HG02763 (cell line): ENCODE measurements around the gene HHIP.
A peak's percentile ranks its signal among the peaks of the same experiment; 100 is the strongest.

ENCODE experiments used
- ATAC-seq: cut with Tn5 transposase; IDR thresholded peaks from one replicate; pipeline ENCODE4 v1.9.1; 2021; ENCODE audit warnings: mild to moderate bottlenecking, moderate library complexity; ENCODE audit not compliant: unreplicated experiment

HHIP gene

GRCh38 chr4:144645631-144646522 lies at the start of gene HHIP:
TSS of gene HHIP (plus strand) at chr4:144646156. CDS start at chr4:144646676, 520 bp downstream.
- no peak for ATAC-seq

GRCh38 chr4:144597171-144597570 lies 48.8 kb upstream of the HHIP start:
- no peak for ATAC-seq

DNA sequence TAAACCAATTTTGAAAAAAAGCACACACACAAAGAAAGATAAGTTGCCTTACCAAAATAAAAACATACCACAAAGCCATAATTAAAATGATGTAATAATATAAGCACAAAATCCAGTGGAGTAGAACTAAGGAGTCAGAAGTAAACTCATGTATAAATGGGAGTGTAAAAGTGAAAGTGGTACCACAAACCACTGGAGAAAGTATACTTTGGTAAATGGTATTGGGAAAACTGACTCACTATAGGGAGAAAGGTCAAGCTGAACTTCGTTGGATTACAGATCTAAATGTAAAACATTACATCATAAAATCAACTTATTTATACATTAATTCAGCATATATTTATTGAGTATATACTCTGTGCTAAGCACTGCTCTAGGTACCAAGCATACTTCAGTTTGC lies 46.3 kb upstream of the HHIP start:
- no peak for ATAC-seq

DNA sequence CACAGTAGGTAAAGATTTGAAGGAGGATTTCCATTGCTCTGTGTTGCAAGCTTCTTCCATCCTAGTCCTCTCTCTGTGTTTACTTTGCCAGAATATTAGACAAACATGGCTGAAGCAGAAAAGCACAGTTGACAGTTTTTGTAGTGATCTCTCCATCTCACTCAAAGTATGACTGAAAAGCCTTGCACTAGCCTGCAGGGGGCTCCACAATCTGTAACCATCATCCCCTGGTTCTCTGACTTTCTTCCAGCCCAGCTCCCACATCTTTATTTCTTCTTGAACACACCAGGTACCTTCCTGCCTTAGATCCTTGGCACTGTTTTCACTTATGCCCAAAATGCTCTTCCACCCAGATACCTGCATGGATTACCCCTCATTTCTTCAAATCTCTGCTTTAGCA lies 34.1 kb upstream of the HHIP start:
- ATAC-seq: no peak

- no peak for ATAC-seq
Observed at GRCh38 chr4:144614850-144615585, 30.9 kb upstream of the HHIP start.

GRCh38 chr4:144621681-144622080 lies 24.3 kb upstream of the HHIP start:
- no peak for ATAC-seq

DNA sequence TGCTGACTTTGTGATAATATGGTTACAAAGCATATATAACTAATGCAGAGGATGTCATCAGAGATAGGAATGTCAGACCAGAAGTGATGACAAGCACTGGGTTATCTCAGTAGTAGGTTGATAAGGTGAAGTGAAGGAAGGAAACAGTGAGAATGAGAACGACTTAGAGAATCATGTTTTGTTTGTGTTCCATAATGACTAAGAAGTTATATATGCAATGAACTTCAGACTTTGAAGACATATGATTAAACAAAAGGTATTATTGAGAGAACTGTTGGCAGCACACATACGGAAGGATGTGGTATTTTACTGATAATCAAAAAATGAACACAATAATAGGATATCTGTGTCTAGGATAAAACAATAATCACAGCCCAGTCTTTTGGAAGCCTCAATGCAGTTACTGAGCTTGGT lies 18.3 kb upstream of the HHIP start:
- no peak for ATAC-seq

DNA sequence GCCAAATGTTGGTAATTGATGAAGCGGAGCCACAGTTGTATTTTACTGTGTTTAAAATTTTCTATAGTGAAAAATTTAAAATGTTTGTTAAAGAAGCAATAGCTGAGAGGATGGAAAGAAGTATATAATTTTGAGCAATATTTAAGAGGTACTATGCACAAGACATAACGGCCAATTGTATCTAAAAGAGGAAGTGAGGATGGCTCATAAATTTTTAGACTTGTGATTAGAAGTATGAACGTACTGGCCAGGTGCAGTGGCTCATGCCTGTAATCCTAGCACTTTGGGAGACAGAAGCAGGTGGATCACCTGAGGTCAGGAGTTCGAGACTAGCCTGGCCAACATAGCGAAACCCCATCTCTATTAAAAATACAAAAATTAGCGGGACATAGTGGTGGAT lies 12.7 kb upstream of the HHIP start:
- no peak for ATAC-seq

GRCh38 chr4:144634978-144635747 lies 10.8 kb upstream of the HHIP start:
- peak; percentile 100 for ATAC-seq

DNA sequence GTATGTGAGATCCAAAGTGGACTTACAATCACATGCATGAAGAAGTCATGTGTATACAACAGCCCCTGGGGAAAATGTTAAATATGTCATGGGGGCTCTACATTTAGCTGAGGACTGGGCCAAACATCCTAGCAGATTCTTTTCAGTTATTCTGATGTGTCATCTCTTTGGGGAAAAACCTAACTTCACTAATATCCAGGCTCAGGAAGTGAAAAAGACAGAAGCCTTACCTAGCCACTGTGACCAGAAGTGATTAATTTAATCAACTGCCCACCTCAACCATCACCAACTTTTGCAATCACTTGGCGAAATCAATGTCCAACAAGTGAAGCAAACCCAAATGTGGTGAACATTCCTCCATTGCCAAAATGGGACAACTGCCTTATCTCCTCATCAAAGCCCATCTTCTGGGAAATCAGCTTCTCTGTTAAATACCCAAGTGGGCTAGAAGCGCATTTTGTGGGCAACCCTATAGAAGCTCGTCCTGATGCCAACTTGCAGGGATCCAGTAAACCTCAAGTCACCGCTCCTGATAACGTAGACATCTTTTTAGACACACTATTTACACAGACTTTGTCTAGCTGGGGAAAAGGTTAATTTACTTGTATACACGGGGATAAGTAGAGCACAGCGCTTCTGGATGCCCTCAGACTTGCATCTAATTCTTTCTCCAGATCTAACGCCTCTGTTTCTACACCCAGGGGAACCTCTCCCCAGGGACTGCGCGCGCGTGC lies 1.4 kb upstream of the HHIP start:
- ATAC-seq: no peak

DNA sequence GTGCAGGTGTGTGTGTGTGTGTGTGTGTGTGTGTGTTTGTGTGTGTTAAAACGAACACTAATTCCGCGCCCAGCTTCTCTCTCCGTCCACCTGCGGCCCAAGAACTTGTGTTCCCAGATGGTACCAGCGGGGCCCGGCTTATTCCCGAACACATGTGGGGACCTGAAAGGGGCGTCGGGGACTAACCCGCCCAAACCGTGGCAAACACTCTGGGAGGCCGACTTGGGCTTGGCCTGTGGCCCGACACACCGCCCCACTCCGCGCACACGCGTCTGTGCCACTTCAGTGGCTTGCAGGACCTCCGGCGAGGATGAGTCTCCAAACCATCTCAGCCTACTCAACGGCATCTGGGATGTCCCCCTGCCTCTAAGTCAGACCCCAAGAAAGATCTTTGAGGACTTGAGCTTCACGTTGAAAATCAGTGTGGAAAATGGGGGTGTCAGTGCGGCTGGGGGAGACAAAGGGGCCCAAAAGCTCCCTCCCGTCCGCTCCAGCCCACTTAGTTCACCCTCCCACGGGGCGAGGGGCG lies 790 bp upstream of the HHIP start:
- ATAC-seq: no peak

GRCh38 chr4:144646523-144647094 lies 653 bp downstream of the HHIP start:
- ATAC-seq: no peak

DNA sequence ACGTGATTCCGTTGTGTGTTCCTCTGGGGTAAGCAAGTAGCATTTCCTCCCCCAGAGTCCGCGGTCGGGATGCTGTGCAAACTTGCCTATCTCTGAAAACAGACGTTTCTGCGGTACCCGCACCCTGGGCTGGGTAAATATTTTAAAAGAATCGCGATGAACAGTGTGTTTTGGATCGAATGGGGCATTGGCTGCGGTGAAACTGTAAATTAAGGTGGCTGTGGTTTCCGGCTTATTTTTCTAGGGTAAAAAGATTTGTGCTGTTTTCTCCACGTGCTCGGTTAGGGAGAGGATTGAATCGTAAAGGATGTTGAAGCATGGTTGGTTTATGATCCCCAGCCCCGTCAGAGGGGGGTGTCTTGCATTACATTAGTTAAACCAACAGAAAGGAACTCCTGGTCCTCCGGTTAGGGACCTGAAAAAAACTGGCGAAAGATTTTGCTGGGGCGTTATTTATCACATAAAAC lies 1.2 kb downstream of the HHIP start:
- no peak for ATAC-seq

DNA sequence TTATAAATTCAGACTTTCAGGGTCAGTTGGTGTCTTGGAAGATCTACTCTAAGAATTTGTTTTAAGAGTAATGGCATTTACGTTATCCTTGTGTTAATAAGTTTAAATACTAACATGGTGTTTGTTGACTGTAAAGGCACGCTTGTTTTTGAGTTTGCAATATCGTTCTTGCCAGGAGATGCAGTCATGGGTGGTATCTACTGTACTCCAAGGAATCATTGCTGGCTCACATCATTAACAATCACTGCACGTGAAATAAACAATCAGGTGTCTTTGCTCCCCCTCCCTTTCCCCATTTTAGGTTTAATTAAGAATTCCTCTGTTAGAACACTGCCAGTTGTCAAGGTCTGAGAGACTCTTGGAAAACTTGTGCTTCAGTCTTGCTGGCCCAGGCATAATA lies 1.6 kb downstream of the HHIP start:
- no peak for ATAC-seq

DNA sequence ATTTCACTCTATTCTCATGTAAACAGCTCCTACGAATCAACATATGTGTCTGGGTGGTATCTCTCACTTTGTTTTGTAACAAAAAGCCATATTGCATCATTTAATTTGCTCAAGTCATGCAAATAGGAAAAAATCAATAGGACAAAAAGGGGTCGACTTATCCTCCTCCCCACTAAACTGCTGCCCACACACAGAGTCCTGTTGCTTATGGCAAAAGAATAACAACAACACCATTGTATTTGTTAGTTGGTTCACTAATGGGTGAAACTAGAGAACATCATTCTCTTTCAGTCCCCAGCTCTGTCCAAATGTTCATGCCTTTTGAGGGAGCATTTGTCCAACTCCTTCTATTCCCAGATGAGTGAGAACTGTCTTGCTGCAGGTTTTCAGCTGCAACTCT lies 2.1 kb downstream of the HHIP start:
- no peak for ATAC-seq

- ATAC-seq: no peak
Observed at GRCh38 chr4:144649646-144650045, 3.7 kb downstream of the HHIP start.

- no peak for ATAC-seq
Observed at GRCh38 chr4:144650311-144651005, 4.5 kb downstream of the HHIP start.

GRCh38 chr4:144653781-144654545 lies 8.0 kb downstream of the HHIP start:
- ATAC-seq: no peak

DNA sequence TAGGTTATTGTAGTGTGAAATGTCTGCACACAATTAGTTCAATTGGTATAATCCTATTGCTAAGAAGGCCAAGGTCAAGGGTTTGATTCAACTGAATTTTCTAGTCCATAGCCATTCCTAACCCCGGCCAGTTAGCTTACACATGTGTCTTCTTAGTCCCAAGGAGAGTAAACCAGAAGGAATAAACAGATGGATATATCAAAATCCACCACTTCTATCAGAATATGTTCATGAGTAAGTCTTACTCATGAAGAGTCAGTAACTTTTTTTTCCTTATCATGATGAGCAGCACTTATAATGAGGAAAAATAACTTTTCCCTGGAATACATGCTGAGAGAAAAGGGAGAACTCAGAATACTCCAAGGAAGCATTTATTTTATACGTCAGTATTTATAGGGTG lies 9.5 kb downstream of the HHIP start:
- ATAC-seq: no peak
